Omental fat pad (tissue), 4 donors: Measurements from ENCODE around the gene INHBE. TPM values are rescaled to one million over a fixed set of nuclear protein-coding genes. Genes with fewer than 3 reads are reported as not detected.

ENCODE experiments used
- ATAC-seq: fragments of 150-250 bp; one replicate; pipeline ENCODE4 v1.9.1; 2016; ENCODE audit warnings: mild to moderate bottlenecking, moderate library complexity; ENCODE audit not compliant: low FRiP score
- DNase-seq: peaks from one replicate; pipeline ENCODE4 v3.0.0-alpha.2; 2019; ENCODE audit warnings: low spot score
- CTCF ChIP-seq, 3 donors: fragments of 450-650 bp; IDR thresholded peaks; one replicate each; pipeline ENCODE4 v1.5.1; 2016 to 2017; ENCODE audit warnings: antibody characterized with exemption in 3 of 3, mild to moderate bottlenecking in 3 of 3, moderate library complexity in 2 of 3
- total RNA-seq, 4 donors: library from RNA; depleted of rRNA; stranded (reverse); fragments of >200 nt; gene quantifications; one replicate each; pipeline ENCODE4 v1.1.0, GENCODE V29; 2016

The INHBE gene
- total RNA-seq, 4 donors from 2014 or later = 0.25 TPM; not detected in 3

GRCh38 chr12:57452181-57452936, 2.7 kb upstream of the INHBE start:
- DNase-seq (no peak), ATAC-seq (no peak)
- no peak for TF ChIP-seq CTCF (IDR thresholded peaks at IDR 0.05)

- TF ChIP-seq CTCF (IDR thresholded peaks at IDR 0.05) = peak in 1 of 3 donors; percentile 79
- peak; percentile 78 for DNase-seq
- ATAC-seq = peak; percentile 60
These were observed 2.1 kb upstream of the INHBE start for GRCh38 chr12:57452937-57453509.

- no peak for ATAC-seq
- no peak for DNase-seq
- no peak for TF ChIP-seq CTCF (IDR thresholded peaks at IDR 0.05)
These were observed 918 bp upstream of the INHBE start for GRCh38 chr12:57454213-57454565.

- no peak for ATAC-seq
- DNase-seq = no peak
- no peak for TF ChIP-seq CTCF (IDR thresholded peaks at IDR 0.05)
These were observed 452 bp downstream of the INHBE start for GRCh38 chr12:57455374-57456144.

- DNase-seq (no peak), ATAC-seq (no peak)
- TF ChIP-seq CTCF (IDR thresholded peaks at IDR 0.05) = no peak
These were observed 1.1 kb downstream of the INHBE start for GRCh38 chr12:57456145-57456700.

GRCh38 chr12:57456737-57457490, 1.8 kb downstream of the INHBE start:
- no peak for ATAC-seq
- TF ChIP-seq CTCF (IDR thresholded peaks at IDR 0.05) = no peak

More at GRCh38 chr12:57456737-57457490, 1.8 kb downstream of the INHBE start:
- DNase-seq = no peak
